ENCODE measurements around the gene ARGLU1. TPM values are rescaled to one million over a fixed set of nuclear protein-coding genes. Genes with fewer than 3 reads are reported as not detected.
A peak's percentile ranks its signal among the peaks of the same experiment; 100 is the strongest.

Gene ARGLU1
- total and polyA plus RNA-seq, 11 donors = 14.2 to 54.0 (median 28.1) TPM

DNA sequence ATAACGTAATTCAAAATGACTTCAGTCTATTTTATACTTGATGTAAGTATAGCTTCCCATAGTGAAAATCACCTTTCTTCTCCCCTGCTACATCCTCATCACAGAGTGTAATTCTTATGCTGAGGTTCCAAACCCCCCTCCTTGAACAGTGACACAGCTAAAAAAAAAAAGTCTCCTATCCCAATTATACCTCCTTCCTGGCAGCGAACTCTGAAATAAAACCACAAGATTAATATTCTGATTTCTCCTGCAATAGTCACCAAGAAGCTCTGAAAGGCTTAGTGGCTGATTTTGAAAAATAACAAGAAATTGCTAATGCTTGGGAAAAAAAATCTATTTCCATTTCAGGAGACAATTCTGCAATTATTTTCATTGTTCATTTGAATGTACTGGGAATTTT, 68.8 kb downstream of the ARGLU1 start:
- Histone ChIP-seq H3K4me3 (no peak overlapping the region), H3K27ac (peak overlapping the region in 9 of 12 donors; percentile 6 to 80 (median 35)), H3K9me3 (no peaks in the 10 kb centered on the region), H3K4me1 (peaks cover 0 to 73% (median 28%) of the 10 kb centered on the region in 12 donors), H3K36me3 (peaks cover 0 to 15% (median 5%) of the 10 kb centered on the region in 9 donors), H3K27me3 (no peaks in the 10 kb centered on the region)
- DNase-seq = no peak
- intact Hi-C loops (cut with DNase I) = no loop called here
- no peak for ATAC-seq
- 70 to 80% (median 77%) methylated on average over 2 of the region's 2 CpGs for WGBS, 4 donors
- TF ChIP-seq CTCF (IDR thresholded peaks at IDR 0.05) (no peak), POLR2A (IDR thresholded peaks at IDR 0.05) (no peak)

GRCh38 chr13:106498571-106498970, 69.4 kb downstream of the ARGLU1 start:
- no peak overlapping the region for H3K4me3 ChIP-seq
- TF ChIP-seq CTCF (IDR thresholded peaks at IDR 0.05) = no peak
- ATAC-seq (no peak), DNase-seq (no peak)
- 41 to 65% (median 53%) methylated on average over 1 of the region's 1 CpG for WGBS, 4 donors
- H3K27ac ChIP-seq = peak overlapping the region in 8 of 12 donors; percentile 15 to 80 (median 32)
- no peaks in the 10 kb centered on the region for H3K9me3 ChIP-seq
- H3K36me3 ChIP-seq = peaks cover 0 to 18% (median 5%) of the 10 kb centered on the region in 9 donors
- peaks cover 0 to 77% (median 28%) of the 10 kb centered on the region in 12 donors for H3K4me1 ChIP-seq
- intact Hi-C loops (cut with DNase I) = no loop called here
- H3K27me3 ChIP-seq = no peaks in the 10 kb centered on the region

DNA sequence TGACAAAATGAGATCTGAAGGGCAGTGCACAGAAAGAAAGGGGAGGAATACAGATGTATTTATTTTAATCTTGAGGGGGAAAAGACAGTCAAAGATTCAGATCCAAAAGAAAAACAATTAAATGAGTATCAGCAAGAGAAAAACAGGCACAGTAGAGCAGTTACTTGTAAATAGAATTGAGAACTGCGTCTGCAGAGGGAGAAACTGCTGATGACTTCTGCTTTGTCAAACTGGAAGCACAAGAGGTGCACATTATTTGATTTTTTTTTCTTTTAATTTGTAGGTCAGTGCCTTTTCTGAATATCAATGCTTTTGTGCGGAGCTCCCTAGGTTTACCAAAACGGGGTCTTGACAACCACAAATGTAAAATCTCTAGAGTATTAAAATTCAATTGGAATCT, 69.8 kb downstream of the ARGLU1 start:
- 51 to 69% (median 63%) methylated on average over 3 of the region's 3 CpGs for WGBS, 4 donors
- no peaks in the 10 kb centered on the region for H3K27me3 ChIP-seq
- H3K4me3 ChIP-seq = no peak overlapping the region
- peak overlapping the region in 7 of 12 donors; percentile 12 to 80 (median 68) for H3K27ac ChIP-seq
- TF ChIP-seq CTCF (IDR thresholded peaks at IDR 0.05) (no peak), POLR2A (IDR thresholded peaks at IDR 0.05) (no peak)
- DNase-seq = no peak
- no peaks in the 10 kb centered on the region for H3K9me3 ChIP-seq
- intact Hi-C loops (cut with DNase I) = no loop called here
- no peak for ATAC-seq
- H3K4me1 ChIP-seq = peaks cover 0 to 77% (median 30%) of the 10 kb centered on the region in 12 donors
- peaks cover 0 to 22% (median 5%) of the 10 kb centered on the region in 9 donors for H3K36me3 ChIP-seq

DNA sequence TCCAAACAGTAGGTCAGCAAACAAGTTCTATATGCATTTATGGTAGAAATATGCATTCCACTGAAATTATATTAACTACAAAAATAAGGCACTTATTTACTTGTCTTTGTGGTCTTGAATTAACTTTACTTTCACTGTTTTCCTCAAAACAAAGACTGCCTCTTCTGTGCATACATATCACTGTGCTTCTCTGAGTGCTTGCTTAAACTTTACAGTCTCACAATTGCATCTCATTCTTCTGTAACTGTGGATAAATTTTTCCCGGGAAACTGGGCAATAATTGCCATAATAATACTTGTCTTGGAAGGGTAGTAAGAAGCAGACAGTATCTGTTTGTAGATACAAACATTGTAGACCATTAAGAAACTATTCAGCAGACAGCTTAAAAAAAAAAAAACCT, 70.9 kb downstream of the ARGLU1 start:
- intact Hi-C loops (cut with DNase I) = loop anchor here in 1 of 10 donors (2.0 kb wide), 1 partner anchor 36 kb away; no protein-coding TSS in a partner anchor
- Histone ChIP-seq H3K36me3 (peaks cover 0 to 33% (median 13%) of the 10 kb centered on the region in 9 donors), H3K4me3 (no peak overlapping the region), H3K4me1 (peaks cover 0 to 86% (median 37%) of the 10 kb centered on the region in 12 donors), H3K27me3 (no peaks in the 10 kb centered on the region), H3K9me3 (no peaks in the 10 kb centered on the region), H3K27ac (peak overlapping the region; percentile 25 to 80 (median 68))
- no peak for TF ChIP-seq CTCF (IDR thresholded peaks at IDR 0.05)
- TF ChIP-seq POLR2A (IDR thresholded peaks at IDR 0.05) = no peak
- 49 to 67% (median 56%) methylated on average over 1 of the region's 1 CpG for WGBS, 4 donors
- ATAC-seq (no peak), DNase-seq (no peak)
